Femur (tissue), 1 donor: Measurements from ENCODE around the gene PLA2G6.

Source experiments
- DNase-seq: peaks from one replicate; pipeline ENCODE4 v3.0.0-alpha.2; 2017

The PLA2G6 gene

DNA sequence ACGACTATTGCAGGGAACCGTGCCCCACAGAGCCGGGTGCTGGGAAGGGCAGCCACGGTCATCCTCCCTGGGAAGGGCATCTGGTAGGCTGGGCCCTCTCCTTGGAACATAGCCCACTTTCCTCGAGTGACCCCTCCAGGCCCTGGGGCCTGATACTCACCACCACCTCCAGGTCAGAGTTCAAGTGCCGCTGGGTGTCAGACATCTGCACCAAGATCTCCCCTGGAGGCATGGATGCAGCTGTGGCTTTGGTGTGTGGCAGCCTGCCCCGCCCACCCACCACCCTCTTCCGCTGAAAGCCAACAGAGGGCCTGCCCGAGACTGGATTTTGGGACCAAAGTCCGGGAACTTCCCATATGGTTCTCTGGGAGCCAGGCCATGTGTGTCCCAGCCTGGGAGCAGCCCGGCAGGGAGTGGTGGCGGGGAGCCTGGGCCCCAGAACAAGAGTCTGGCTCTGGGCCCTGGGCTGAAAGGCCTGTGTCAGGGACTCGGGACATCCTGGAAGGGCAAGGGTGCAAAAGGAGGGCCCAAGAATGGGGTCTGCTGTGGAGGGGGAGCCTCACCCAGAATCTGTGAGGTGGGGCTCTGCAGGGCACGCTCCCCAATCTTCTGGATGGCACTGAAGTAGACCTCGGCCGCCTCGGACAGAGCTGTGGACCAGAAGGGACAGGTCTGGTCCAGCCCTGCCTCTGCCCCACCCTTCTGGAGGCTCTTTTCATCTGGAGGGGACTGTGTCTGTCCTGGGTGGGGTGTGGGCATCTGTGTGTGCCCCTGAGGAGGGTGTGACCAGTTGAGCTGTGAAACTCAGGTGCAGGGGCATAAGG is 73.7 kb downstream of the PLA2G6 start:
- peak; percentile 49 for DNase-seq

GRCh38 chr22:38106814-38107578 is 74.6 kb downstream of the PLA2G6 start:
- peak; percentile 16 for DNase-seq

DNA sequence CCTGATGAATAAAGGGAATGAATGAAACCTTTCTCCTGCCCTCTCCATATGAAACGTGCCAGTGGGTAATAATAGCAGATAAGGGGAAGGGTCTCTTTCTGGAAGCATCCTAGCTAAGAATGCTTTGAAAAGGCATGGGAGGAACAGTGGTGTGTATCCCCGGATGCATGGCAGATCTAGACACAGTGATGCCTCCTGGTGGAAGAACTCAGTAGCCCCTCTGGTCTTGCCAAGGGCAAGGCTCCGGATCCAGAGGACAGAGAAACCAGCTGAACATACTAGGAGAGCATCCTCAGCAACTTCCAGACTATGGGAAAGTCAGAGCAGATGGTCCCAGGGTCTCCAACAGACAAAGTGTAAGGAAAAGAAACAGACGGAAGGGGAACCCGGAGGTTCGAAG is 77.5 kb downstream of the PLA2G6 start:
- DNase-seq, result no peak

DNA sequence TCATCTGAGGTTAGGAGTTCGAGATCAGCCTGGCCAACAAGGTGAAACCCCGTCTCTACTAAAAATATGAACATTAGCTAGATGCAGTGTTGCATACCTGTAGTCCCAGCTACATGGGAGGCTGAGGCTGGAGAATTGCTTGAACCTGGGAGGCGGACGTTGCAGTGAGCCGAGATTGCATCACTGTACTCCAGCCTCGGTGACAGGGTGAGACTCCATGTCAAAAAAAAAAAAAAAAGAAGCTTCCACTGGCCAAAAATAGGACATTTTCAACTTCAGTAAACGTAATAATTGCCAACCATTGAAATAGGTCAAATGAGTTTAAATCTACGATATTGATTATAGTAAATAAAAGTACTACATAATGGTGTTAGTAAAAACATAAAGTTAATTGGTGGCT is 78.0 kb downstream of the PLA2G6 start:
- DNase-seq, result no peak

- peak; percentile 20 for DNase-seq
These were observed 83.0 kb downstream of the PLA2G6 start for GRCh38 chr22:38098410-38099249.

DNA sequence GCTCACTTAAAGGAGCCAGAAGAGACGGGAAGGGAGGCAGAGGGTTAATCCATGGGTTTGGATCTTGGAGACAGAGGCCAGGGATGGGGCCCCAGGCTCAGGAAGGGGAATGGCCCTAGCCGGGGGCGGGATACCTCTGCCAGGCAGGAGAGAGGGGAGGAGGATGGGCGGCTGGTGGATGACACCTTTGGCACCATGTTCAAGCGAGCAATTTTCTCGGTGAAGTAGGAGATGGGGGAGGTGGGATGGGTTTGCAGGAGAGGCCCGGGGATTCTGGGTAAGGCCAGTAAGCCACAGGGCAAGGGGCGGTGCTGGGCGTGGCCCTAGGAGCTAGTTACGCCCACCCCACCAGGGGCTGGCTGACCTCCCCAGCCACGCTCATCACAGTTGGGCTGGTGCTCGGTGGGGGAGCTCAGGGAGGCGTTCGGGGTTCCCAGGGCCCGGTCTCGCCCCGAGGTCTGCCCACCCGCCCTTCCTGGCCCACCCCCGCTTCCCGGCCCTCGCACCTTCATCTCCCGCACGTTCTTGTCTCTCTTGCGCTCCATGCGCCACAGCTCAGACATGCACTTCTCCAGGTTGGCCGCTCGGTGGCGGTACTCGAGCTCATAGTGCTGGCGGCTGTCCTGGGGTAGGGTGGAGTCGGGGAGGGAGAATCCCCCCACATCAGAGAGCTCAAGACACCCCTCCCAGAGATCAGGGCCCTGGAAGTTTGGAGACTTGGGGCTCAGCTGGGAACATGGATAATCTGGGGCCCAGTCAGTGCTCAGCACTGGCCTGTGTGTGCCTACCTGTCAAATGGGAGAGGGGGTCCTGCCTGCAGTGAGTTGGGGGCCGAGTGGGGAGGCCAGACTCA is 83.8 kb downstream of the PLA2G6 start:
- DNase-seq, result peak; percentile 37

DNA sequence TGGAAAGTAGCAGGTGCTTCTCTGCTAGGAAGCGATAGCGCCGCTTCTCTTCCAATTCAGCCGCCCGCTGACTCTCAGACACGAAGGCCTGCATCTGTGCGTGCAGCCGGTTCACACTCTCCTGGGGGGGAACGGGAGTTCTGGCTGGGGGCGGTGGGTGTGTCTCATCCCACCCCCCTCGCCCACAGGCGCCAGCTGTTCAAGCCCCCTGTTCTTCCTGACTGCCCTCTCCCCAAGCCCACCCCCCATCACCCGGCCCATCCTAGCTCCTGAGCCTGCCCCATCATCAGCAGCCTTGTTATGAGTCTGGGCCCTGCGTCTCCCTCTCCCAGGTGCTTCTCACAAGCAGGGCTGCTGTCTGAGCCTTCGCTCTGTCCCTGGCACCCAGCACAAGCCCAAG is 84.6 kb downstream of the PLA2G6 start:
- DNase-seq, result peak; percentile 8

DNA sequence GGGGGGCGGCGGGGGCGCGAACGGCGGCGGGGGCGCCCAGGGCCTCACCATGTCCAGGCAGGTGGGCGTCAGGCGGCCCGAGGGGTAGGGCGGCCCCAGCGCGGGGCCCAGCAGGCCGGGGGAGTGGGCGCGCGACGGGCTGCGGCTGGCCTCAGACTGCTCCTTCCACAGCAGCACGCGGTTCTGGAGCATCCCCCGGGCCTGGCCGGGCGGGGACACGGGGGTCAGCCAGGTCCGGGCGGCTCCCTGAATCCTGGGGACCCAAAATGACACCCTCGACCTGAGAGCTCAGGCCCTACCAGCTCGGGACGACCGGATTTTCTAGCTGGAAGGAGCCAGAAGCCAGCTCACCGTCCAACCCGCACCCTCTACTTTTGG is 92.2 kb downstream of the PLA2G6 start:
- no peak for DNase-seq

GRCh38 chr22:38088629-38089473 is 92.8 kb downstream of the PLA2G6 start:
- DNase-seq, result no peak

- DNase-seq, result no peak
These were observed 93.8 kb downstream of the PLA2G6 start for GRCh38 chr22:38087855-38088254.

DNA sequence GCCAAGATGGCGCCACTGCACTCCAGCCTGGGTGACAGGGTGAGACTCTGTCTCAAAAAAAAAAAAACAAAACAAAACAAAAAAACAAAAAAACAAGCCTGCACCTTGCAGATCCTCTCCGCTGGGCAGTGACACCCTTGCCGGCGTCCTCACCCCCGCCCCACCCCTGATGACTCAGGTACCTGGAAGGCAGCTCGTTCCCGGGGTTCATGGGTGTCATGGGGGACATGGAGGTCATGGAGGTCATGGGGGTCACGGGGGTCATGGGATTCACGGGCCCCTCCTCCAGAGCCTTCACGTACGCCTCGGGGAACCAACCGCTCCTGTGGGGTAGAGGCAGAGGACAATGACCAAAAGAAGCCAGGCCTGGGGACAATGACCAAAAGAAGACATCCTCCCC is 94.7 kb downstream of the PLA2G6 start:
- DNase-seq, result peak; percentile 17

DNA sequence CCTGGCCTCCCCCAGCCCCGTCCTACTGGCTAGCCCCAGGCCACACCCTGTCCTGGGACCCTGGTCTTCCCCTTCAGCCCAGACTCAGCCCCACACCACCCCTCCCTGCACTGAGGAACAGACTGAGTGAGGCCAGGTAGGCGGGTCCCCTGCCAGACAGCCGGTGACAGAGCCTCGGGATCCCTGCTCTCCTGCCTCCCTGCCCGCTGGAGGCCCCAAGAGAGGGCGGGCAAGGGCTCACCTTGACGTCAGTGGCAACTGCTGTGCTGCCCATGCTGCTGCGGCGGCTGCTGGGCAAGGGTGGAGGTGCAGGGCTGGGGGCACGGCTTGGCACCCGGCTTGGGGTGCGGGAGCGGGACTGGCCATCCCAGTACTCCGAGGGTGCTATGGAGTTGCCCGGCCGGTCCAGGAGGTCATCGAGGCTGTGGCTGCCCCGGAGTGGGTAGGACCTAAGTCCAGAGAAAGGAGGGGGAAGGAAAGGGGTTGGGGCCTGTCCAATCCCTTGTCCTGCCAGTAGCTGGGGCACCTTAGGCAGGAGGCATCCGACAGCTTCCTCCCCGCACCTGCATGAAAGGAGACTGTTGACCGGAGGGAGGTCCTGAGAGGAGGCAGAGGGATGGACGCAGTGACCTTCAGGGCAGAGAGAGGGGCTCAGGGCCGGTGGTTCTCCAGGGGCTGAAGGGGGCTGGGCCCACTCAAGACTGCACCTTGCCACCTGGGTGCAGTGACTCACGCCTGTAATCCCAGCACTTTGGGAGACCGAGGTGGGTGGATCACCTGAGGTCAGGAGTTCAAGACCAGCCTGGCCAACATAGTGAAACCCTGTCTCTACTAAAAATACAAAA is 95.4 kb downstream of the PLA2G6 start:
- no peak for DNase-seq

- DNase-seq, result no peak
These were observed 96.1 kb downstream of the PLA2G6 start for GRCh38 chr22:38085501-38085900.

DNA sequence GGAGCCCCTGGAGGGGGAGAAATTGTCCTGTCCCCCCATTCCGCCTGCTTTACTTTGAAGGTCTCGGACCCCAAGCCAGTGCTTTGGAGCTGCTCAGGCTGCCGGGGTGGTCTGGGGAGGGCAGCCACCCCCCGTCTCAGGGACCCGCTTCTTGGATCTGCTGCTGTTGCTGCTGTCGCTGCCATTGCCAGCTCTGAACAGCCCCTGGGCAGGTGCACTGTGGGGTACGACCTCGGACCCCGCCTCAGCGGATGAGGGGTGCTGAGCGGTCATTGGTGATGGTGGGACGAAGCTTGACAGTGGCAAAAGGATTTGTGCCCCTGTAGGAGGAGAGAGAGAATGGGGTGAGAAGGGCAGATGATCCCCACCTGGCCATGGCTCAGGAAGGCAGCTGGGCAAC is 96.6 kb downstream of the PLA2G6 start:
- no peak for DNase-seq

GRCh38 chr22:38083931-38084631 is 97.5 kb downstream of the PLA2G6 start, which contains the start of gene SLC16A8:
Gene SLC16A8 (minus strand): TSS chr22:38084184. CDS start chr22:38082873, 1,311 bp downstream.
- peak; percentile 16 for DNase-seq

- DNase-seq, result peak; percentile 15
These were observed 98.5 kb downstream of the PLA2G6 start for GRCh38 chr22:38082986-38083710.

DNA sequence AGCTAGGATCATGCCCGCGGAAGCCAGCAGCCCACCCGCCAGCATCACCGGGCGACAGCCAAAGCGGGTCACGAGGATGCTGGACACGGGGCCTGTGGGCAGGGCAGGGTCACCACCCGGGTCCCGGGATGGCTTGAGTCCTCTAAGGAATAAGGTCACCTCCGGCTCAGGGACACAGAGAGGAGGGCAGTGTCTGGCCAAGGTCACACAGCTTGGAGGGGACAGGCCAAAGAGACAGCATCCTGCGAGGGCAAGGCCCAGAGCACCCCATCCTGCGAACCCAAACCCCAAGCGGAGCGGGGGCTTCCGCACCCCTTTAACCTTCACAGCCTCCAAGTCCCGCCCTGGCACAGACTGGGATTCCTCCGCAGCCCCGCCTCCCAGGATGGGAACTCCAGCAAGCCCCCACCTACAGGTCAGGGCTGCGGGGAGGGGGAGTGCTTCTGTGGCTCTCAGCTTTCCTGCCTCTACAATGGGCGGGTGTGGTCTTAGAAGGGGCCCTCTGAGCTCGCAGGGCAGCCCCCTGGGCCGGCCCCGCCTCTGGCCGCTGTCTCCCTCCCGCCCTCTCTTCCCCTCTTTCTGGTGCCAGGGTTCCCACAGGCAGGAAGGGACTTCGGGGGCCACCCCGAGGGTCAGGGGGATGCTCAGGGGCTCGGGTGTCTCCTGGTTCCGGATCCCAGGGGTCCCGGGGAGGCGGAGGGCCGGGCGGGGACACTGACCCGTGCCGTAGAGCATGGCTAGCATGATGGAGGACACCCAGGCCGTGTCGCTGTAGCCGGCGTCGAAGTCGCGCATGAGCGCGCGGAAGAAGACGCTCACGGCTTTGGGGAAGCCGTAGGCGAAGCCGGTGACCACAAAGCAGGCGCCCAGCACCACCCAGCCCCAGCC is 99.4 kb downstream of the PLA2G6 start:
- no peak for DNase-seq

- DNase-seq, result no peak
These were observed 100.0 kb downstream of the PLA2G6 start for GRCh38 chr22:38081636-38081940.
